RWPE2 (cell line): ENCODE data around the gene LMNB1.

Experiments
- ATAC-seq: fragments of 200-7000 bp; cut with Tn5 transposase; 3 replicates; pipeline ENCODE4 v1.9.1; 2021; ENCODE audit warnings: low read depth
- DNase-seq: peaks from one replicate; pipeline ENCODE4 v3.0.0-alpha.2; 2020; ENCODE audit warnings: low spot score
- H3K27ac ChIP-seq: fragments of 450-650 bp; 2 replicates; pipeline ENCODE4 v1.5.1; 2017; ENCODE audit warnings: mild to moderate bottlenecking; ENCODE audit not compliant: poor library complexity, severe bottlenecking
- H3K27me3 ChIP-seq: fragments of 250-450 bp; sonication (Bioruptor Pico); 2 replicates; pipeline ENCODE4 v1.5.1; 2021; ENCODE audit warnings: mild to moderate bottlenecking, moderate library complexity; ENCODE audit not compliant: insufficient read depth, poor library complexity, severe bottlenecking
- H3K36me3 ChIP-seq: fragments of 250-450 bp; sonication (Bioruptor Pico); 2 replicates; pipeline ENCODE4 v1.5.1; 2020; ENCODE audit warnings: low read depth, mild to moderate bottlenecking, moderate library complexity
- H3K4me1 ChIP-seq: fragments of 250-450 bp; sonication (Bioruptor Pico); 2 replicates; pipeline ENCODE4 v1.5.1; 2021; ENCODE audit warnings: mild to moderate bottlenecking, moderate library complexity; ENCODE audit not compliant: insufficient read depth, poor library complexity, severe bottlenecking
- H3K4me3 ChIP-seq: fragments of 250-450 bp; sonication (Bioruptor Pico); 2 replicates; pipeline ENCODE4 v1.5.1; 2021; ENCODE audit warnings: mild to moderate bottlenecking, moderate library complexity; ENCODE audit not compliant: severe bottlenecking
- H3K9me3 ChIP-seq: fragments of 250-450 bp; sonication (Bioruptor Pico); 2 replicates; pipeline ENCODE4 v1.5.1; 2021; ENCODE audit warnings: mild to moderate bottlenecking, moderate library complexity; ENCODE audit not compliant: severe bottlenecking
- CTCF ChIP-seq: fragments of 450-650 bp; IDR thresholded peaks from one replicate; pipeline ENCODE4 v1.5.1; 2017; ENCODE audit warnings: mild to moderate bottlenecking, moderate library complexity; ENCODE audit not compliant: poor library complexity, severe bottlenecking

The LMNB1 gene

DNA sequence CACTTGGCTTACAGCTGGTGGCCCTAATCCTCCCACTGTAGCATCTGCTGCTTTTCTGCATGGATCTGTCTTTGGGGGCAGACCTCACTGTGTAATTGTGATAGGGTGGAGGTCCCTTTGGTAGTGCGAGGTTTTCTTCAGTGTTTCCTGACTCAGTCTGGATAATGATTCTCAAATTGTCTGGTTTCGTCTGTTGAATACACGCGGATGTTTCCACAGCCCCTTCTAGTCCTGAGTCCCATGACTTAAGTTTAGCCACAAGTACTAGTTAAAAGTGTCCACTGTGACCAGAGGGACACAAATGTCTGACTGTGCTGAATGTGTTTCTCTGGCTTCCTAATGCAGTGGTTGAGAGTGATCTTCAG is 70.5 kb downstream of the LMNB1 start:
- ATAC-seq (no peak), DNase-seq (no peak)
- no peaks in the 10 kb centered on the region for H3K27me3 ChIP-seq
- no peak overlapping the region for H3K4me3 ChIP-seq
- no peaks in the 10 kb centered on the region for H3K4me1 ChIP-seq
- no peak overlapping the region for H3K27ac ChIP-seq
- TF ChIP-seq CTCF, result no peak
- H3K9me3 ChIP-seq, result no peaks in the 10 kb centered on the region
- no peaks in the 10 kb centered on the region for H3K36me3 ChIP-seq

GRCh38 chr5:126847826-126848251 is 70.9 kb downstream of the LMNB1 start:
- no peak for DNase-seq

DNA sequence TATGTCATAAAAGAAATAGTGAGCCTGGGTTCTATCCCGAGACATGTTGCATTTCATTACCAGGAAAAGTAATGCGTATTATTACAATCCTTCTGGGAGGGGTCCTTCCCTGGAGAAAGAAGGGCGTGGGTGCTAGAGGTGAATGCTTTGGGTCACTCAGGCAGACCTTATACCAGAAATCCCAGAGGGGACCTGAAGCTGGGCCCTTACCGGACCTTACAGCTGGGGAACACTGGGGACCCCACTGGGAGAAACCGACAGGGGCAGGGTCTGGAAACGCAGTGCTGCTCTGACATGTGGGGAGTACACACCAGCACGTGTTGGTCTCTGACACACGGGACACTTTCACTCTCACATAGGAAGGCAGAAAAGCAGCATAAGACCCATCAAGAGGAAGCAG is 71.3 kb downstream of the LMNB1 start:
- Histone ChIP-seq H3K27ac (no peak overlapping the region), H3K27me3 (no peaks in the 10 kb centered on the region), H3K9me3 (no peaks in the 10 kb centered on the region), H3K4me3 (no peak overlapping the region), H3K4me1 (no peaks in the 10 kb centered on the region), H3K36me3 (no peaks in the 10 kb centered on the region)
- TF ChIP-seq CTCF, result no peak
- no peak for ATAC-seq
- DNase-seq, result no peak

More at GRCh38 chr5:126847826-126848251, 70.9 kb downstream of the LMNB1 start:
- TF ChIP-seq CTCF, result no peak
- Histone ChIP-seq H3K9me3 (no peaks in the 10 kb centered on the region), H3K27me3 (no peaks in the 10 kb centered on the region), H3K4me3 (no peak overlapping the region), H3K4me1 (no peaks in the 10 kb centered on the region), H3K27ac (no peak overlapping the region), H3K36me3 (no peaks in the 10 kb centered on the region)
- no peak for ATAC-seq

DNA sequence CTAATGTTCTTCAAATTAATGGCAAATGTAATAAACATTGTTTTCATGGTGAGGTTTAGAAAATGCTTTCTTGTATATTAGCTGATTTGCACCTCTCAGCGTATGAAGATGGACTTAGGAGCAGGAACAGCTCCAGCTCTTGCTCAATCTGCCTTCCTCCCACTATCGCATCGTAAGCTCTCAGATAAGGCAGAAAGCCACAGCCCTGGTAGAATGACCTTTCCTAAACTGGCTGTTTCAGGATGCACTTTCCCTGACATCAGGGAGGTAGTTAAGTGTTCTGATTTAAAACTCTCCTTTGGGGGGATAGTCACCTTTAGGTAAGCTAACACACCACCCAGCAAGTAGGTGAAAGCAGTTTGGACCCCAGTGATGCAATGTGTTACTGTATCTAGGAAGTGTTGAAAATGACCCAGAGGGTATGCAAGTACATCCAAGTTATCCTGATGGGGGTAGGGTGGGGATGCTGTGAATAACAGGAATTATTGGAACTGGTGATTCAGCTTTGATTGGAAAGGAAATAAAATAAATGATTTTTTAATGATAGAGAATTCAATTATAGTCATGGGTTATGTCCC is 72.3 kb downstream of the LMNB1 start:
- ATAC-seq (no peak), DNase-seq (no peak)
- no peaks in the 10 kb centered on the region for H3K4me1 ChIP-seq

More for the DNA sequence above, 72.3 kb downstream of the LMNB1 start:
- no peaks in the 10 kb centered on the region for H3K36me3 ChIP-seq
- H3K9me3 ChIP-seq, result no peaks in the 10 kb centered on the region
- TF ChIP-seq CTCF, result no peak
- H3K27ac ChIP-seq, result no peak overlapping the region
- H3K4me3 ChIP-seq, result no peak overlapping the region
- H3K27me3 ChIP-seq, result no peaks in the 10 kb centered on the region
